Caco-2 (cell line): ENCODE data around the gene BPGM. TPM values are rescaled to one million over a fixed set of nuclear protein-coding genes. Genes with fewer than 3 reads are reported as not detected.
A peak's percentile ranks its signal among the peaks of the same experiment; 100 is the strongest.

ENCODE experiments used
- BruUV-seq: library from RNA; stranded (reverse); fragments of 400-500 nt; replicated peaks from 2 replicates; lab custom pipeline; 2021; lab: Mats Ljungman, UMichigan
- CTCF ChIA-PET: fragments of 300-600 bp; sonication (Branson Sonifier 250); formaldehyde crosslinking; loops from one replicate; lab custom pipeline; 2022; ENCODE audit warnings: antibody characterized with exemption; lab: Charles Lee
- POLR2A ChIA-PET: fragments of 300-600 bp; sonication (Branson Sonifier 250); formaldehyde crosslinking; loops from one replicate; lab custom pipeline; 2022; ENCODE audit warnings: antibody characterized with exemption; lab: Charles Lee
- DNase-seq, 2 experiments: peaks; one replicate each; pipeline versions ENCODE4 v3.0.0 to v3.0.0-alpha.2; 2020 to 2022
- H3K27me3 ChIP-seq: replicated peaks from 2 replicates; pipeline ENCODE4 v1.6.0; 2011; ENCODE audit warnings: low read length; ENCODE audit not compliant: control insufficient read depth, insufficient read depth
- H3K36me3 ChIP-seq: 2 replicates; pipeline ENCODE4 v1.5.1; 2011; ENCODE audit warnings: low read length; ENCODE audit not compliant: control insufficient read depth, insufficient read depth
- H3K4me1 ChIP-seq: fragments of 250-450 bp; sonication (Bioruptor Pico); 2 replicates; pipeline ENCODE4 v1.5.1; 2020; ENCODE audit warnings: mild to moderate bottlenecking
- H3K4me3 ChIP-seq: 2 replicates; pipeline ENCODE4 v1.5.1; 2011; ENCODE audit warnings: low read depth, mild to moderate bottlenecking, control low read depth, low read length
- H3K9me3 ChIP-seq: fragments of 250-450 bp; sonication (Bioruptor Pico); 2 replicates; pipeline ENCODE4 v1.5.1; 2020; ENCODE audit warnings: mild to moderate bottlenecking, moderate library complexity
- H3K27ac Mint-ChIP-seq: one replicate; pipeline ENCODE4 v1.8.0; 2022; ENCODE audit warnings: mixed read lengths; ENCODE audit not compliant: unreplicated experiment
- H3K27me3 Mint-ChIP-seq: one replicate; pipeline ENCODE4 v1.8.0; 2022; ENCODE audit warnings: mixed read lengths; ENCODE audit not compliant: insufficient read depth, unreplicated experiment
- H3K36me3 Mint-ChIP-seq: one replicate; pipeline ENCODE4 v1.8.0; 2022; ENCODE audit warnings: mild to moderate bottlenecking, mixed read lengths; ENCODE audit not compliant: insufficient read depth, unreplicated experiment
- H3K4me1 Mint-ChIP-seq: one replicate; pipeline ENCODE4 v1.8.0; 2022; ENCODE audit warnings: low read depth, mixed read lengths; ENCODE audit not compliant: unreplicated experiment
- H3K4me3 Mint-ChIP-seq: one replicate; pipeline ENCODE4 v1.8.0; 2022; ENCODE audit warnings: mild to moderate bottlenecking, moderate library complexity, mixed read lengths; ENCODE audit not compliant: unreplicated experiment
- H3K9me3 Mint-ChIP-seq: one replicate; pipeline ENCODE4 v1.8.0; 2022; ENCODE audit warnings: mixed read lengths; ENCODE audit not compliant: unreplicated experiment
- intact Hi-C: fragments of 100-400 bp; cut with micrococcal nuclease; formaldehyde crosslinking; loops from one replicate; pipeline ENCODE4 v1.10.0; 2022; ENCODE audit not compliant: unreplicated experiment
- total RNA-seq: library from RNA; stranded (reverse); gene quantifications from 2 replicates; pipeline ENCODE4 v1.2.3, GENCODE V29; 2022
- TF ChIP-seq, protein P1 (sequence below), 2 experiments: fragments of 200-600 bp in 1 of 2; IDR thresholded peaks; 1 replicate in 1 of 2; 2 replicates in 1 of 2; pipeline versions ENCODE4 v1.5.1 to v1.8.0; 2011 to 2022; ENCODE audit warnings: antibody characterized with exemption in 1 of 2, control low read depth in 1 of 2, inconsistent platforms in 1 of 2, low read depth in 1 of 2, low read length in 1 of 2, mild to moderate bottlenecking in 1 of 2, moderate library complexity in 1 of 2; ENCODE audit not compliant: insufficient read depth in 1 of 2, severe bottlenecking in 1 of 2, unreplicated experiment in 1 of 2

Gene BPGM
- total RNA-seq, 1 experiment from 2014 or later: 8.1 TPM

DNA sequence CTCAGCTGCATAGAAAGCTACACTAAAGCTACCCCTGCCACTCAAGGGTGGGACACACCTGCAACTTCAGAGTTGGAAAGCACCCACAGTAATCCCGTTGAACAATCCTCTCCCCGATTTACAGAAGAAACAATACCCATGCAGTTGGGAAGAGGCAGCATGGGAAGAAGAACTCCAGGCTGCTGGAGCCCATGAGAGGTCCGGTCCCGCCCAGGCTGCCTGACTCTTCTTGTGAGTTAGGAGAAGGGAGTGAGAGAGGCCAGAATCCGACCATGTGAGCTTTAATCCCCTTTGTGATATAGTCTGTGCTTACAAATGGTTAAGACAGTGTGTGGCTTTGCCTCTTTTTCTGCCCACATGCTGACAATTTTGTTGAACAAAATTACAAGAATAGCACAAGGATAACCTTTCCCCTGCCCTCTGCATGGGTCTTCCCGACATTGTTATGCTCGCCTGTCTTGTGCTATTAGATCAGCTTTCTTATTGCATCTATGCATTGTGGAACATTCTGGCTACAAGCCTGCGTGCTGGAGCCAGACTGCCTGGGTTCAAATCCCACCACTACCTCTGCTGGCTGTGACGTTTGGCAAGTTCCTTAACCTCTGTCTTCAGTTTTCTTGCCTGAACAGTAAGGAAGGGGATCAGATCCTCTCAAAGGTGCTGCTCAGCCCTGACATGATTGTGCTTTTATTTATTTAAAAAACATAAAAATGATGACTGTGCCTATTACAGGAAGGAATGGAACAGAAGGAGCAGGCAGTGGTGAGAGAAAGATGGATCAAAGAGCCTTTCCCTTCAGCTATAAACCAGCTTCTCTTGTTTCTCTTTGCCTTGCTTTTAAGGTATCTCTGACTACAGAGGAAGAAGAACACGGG lies 56.0 kb downstream of the BPGM start:
- POLR2A ChIA-PET: no interaction called here
- Mint-ChIP-seq H3K27me3 (no peaks in the 10 kb centered on the region), H3K9me3 (no peaks in the 10 kb centered on the region), H3K27ac (no peak overlapping the region), H3K4me3 (no peak overlapping the region), H3K4me1 (peaks cover 7% of the 10 kb centered on the region), H3K36me3 (no peaks in the 10 kb centered on the region)
- CTCF ChIA-PET: interaction anchor here (0.9 kb wide), 1 partner anchor 12 kb away, joined by 3 read pairs; no protein-coding TSS in a partner anchor
- no TSS peak for BruUV-seq
- no peak overlapping the region for H3K4me3 ChIP-seq
- TF ChIP-seq, protein P1, sequence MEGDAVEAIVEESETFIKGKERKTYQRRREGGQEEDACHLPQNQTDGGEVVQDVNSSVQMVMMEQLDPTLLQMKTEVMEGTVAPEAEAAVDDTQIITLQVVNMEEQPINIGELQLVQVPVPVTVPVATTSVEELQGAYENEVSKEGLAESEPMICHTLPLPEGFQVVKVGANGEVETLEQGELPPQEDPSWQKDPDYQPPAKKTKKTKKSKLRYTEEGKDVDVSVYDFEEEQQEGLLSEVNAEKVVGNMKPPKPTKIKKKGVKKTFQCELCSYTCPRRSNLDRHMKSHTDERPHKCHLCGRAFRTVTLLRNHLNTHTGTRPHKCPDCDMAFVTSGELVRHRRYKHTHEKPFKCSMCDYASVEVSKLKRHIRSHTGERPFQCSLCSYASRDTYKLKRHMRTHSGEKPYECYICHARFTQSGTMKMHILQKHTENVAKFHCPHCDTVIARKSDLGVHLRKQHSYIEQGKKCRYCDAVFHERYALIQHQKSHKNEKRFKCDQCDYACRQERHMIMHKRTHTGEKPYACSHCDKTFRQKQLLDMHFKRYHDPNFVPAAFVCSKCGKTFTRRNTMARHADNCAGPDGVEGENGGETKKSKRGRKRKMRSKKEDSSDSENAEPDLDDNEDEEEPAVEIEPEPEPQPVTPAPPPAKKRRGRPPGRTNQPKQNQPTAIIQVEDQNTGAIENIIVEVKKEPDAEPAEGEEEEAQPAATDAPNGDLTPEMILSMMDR (IDR thresholded peaks at IDR 0.05; ENCODE audit: insufficient read depth in 1 of 2, low read depth in 1 of 2, low read length in 1 of 2, severe bottlenecking in 1 of 2, unreplicated experiment in 1 of 2): no peak
- H3K36me3 ChIP-seq: no peaks in the 10 kb centered on the region
- no peaks in the 10 kb centered on the region for H3K27me3 ChIP-seq
- intact Hi-C loops: no loop called here
- H3K4me1 ChIP-seq: peaks cover 31% of the 10 kb centered on the region
- no peak for DNase-seq
- H3K9me3 ChIP-seq: no peaks in the 10 kb centered on the region

DNA sequence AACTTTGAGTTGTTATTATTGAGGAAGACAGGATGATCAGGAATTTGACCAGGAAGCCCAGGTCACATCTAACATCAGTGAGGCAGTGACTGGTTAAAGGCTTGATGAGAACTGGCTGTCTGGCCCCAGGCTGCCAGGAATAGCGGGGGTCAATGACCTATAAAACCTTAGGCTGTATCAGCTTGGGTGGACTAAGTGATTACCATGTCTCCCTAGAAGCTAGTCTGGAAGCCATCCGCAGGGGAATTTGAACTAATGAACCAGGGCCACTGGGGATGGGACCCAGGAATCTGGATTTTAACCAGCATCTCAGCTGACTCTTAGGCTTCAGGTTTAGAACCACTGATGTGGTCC lies 56.6 kb downstream of the BPGM start:
- ChIA-PET CTCF (no interaction called here), POLR2A (no interaction called here)
- Mint-ChIP-seq H3K9me3 (no peaks in the 10 kb centered on the region), H3K27ac (no peak overlapping the region), H3K36me3 (no peaks in the 10 kb centered on the region), H3K27me3 (no peaks in the 10 kb centered on the region), H3K4me1 (peaks cover 7% of the 10 kb centered on the region), H3K4me3 (no peak overlapping the region)
- TF ChIP-seq, protein P1 (IDR thresholded peaks at IDR 0.05; ENCODE audit: insufficient read depth in 1 of 2, low read depth in 1 of 2, low read length in 1 of 2, severe bottlenecking in 1 of 2, unreplicated experiment in 1 of 2): no peak
- DNase-seq: no peak
- Histone ChIP-seq H3K9me3 (no peaks in the 10 kb centered on the region), H3K4me3 (no peak overlapping the region), H3K4me1 (peaks cover 31% of the 10 kb centered on the region), H3K36me3 (no peaks in the 10 kb centered on the region), H3K27me3 (no peaks in the 10 kb centered on the region)
- intact Hi-C loops: no loop called here
- no TSS peak for BruUV-seq

DNA sequence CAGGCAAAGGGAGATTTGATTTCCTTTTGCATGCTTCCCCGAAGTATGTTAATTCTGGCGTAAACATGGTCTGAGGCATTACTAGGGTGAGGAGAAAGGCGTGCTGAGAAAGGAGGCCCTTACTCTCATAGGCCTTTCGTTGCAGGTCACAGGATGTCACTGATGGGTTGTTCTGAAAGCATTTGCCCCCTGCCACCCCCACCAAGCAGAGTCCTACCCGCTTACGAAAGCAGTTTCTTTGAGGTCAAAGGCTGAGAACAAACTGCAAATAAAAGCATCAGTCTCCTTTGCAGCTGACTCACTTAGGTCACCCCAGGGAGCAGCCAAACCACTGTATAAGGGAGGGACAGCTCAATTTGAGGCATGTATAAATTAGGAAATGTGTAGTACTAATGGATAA lies 57.1 kb downstream of the BPGM start:
- Mint-ChIP-seq H3K36me3 (no peaks in the 10 kb centered on the region), H3K27me3 (no peaks in the 10 kb centered on the region), H3K4me1 (peaks cover 13% of the 10 kb centered on the region), H3K27ac (no peak overlapping the region), H3K9me3 (no peaks in the 10 kb centered on the region), H3K4me3 (no peak overlapping the region)
- BruUV-seq: no TSS peak
- peaks cover 31% of the 10 kb centered on the region for H3K4me1 ChIP-seq
- TF ChIP-seq, protein P1 (IDR thresholded peaks at IDR 0.05; ENCODE audit: insufficient read depth in 1 of 2, low read depth in 1 of 2, low read length in 1 of 2, severe bottlenecking in 1 of 2, unreplicated experiment in 1 of 2): no peak
- H3K27me3 ChIP-seq: no peaks in the 10 kb centered on the region
- no peak overlapping the region for H3K4me3 ChIP-seq
- CTCF ChIA-PET: no interaction called here
- no peaks in the 10 kb centered on the region for H3K9me3 ChIP-seq
- intact Hi-C loops: no loop called here
- POLR2A ChIA-PET: no interaction called here
- H3K36me3 ChIP-seq: no peaks in the 10 kb centered on the region
- DNase-seq: peak in 1 of 2 experiments; percentile 25
